ENCODE results near the gene PDXDC1. TPM values are rescaled to one million over a fixed set of nuclear protein-coding genes. Genes with fewer than 3 reads are reported as not detected.
"Not testable (repeated sequence)": the region's sequence is repeated elsewhere in the genome, so short reads cannot be mapped to it uniquely, and the experiment has no call there.

PDXDC1 gene
- total RNA-seq, 1 donor from 2014 or later, result 68.9 TPM

GRCh38 chr16:15133554-15133953, 158.7 kb downstream of the PDXDC1 start:
- ATAC-seq (ENCODE audit: low read depth); H3K27me3 Mint-ChIP-seq; H3K36me3 Mint-ChIP-seq (ENCODE audit: low read depth); CTCF ChIA-PET; DNase-seq; H3K9me3 Mint-ChIP-seq; intact Hi-C loops (cut with micrococcal nuclease); POLR2A ChIA-PET; H3K4me1 Mint-ChIP-seq; H3K27ac Mint-ChIP-seq; H3K4me3 Mint-ChIP-seq: not testable (repeated sequence)

- H3K27ac Mint-ChIP-seq; H3K27me3 Mint-ChIP-seq; POLR2A ChIA-PET; CTCF ChIA-PET; H3K4me3 Mint-ChIP-seq; H3K9me3 Mint-ChIP-seq; H3K4me1 Mint-ChIP-seq; ATAC-seq (ENCODE audit: low read depth); H3K36me3 Mint-ChIP-seq (ENCODE audit: low read depth); DNase-seq; intact Hi-C loops (cut with micrococcal nuclease): not testable (repeated sequence)
Observed at GRCh38 chr16:15134752-15135482, 160.1 kb downstream of the PDXDC1 start.

GRCh38 chr16:15135483-15136360, 160.9 kb downstream of the PDXDC1 start:
- intact Hi-C loops (cut with micrococcal nuclease); H3K4me1 Mint-ChIP-seq; H3K27me3 Mint-ChIP-seq; ATAC-seq (ENCODE audit: low read depth); POLR2A ChIA-PET; H3K27ac Mint-ChIP-seq; CTCF ChIA-PET; DNase-seq; H3K36me3 Mint-ChIP-seq (ENCODE audit: low read depth); H3K4me3 Mint-ChIP-seq; H3K9me3 Mint-ChIP-seq: not testable (repeated sequence)

GRCh38 chr16:15137514-15137913, 162.7 kb downstream of the PDXDC1 start:
- H3K4me3 Mint-ChIP-seq; DNase-seq; H3K27me3 Mint-ChIP-seq; H3K4me1 Mint-ChIP-seq; H3K9me3 Mint-ChIP-seq; H3K27ac Mint-ChIP-seq; POLR2A ChIA-PET; intact Hi-C loops (cut with micrococcal nuclease); H3K36me3 Mint-ChIP-seq (ENCODE audit: low read depth); CTCF ChIA-PET; ATAC-seq (ENCODE audit: low read depth): not testable (repeated sequence)

GRCh38 chr16:15140444-15141365, 165.9 kb downstream of the PDXDC1 start:
- H3K36me3 Mint-ChIP-seq (ENCODE audit: low read depth); CTCF ChIA-PET; H3K27me3 Mint-ChIP-seq; DNase-seq; ATAC-seq (ENCODE audit: low read depth); H3K4me3 Mint-ChIP-seq; intact Hi-C loops (cut with micrococcal nuclease); POLR2A ChIA-PET; H3K4me1 Mint-ChIP-seq; H3K27ac Mint-ChIP-seq; H3K9me3 Mint-ChIP-seq: not testable (repeated sequence)

- POLR2A ChIA-PET, result no interaction called here
- intact Hi-C loops (cut with micrococcal nuclease), result no loop called here
Observed at GRCh38 chr16:15141586-15141985, 166.8 kb downstream of the PDXDC1 start.

GRCh38 chr16:15142107-15142890, 167.5 kb downstream of the PDXDC1 start:
- H3K27ac Mint-ChIP-seq; H3K9me3 Mint-ChIP-seq; H3K4me1 Mint-ChIP-seq; H3K4me3 Mint-ChIP-seq; ATAC-seq (ENCODE audit: low read depth); intact Hi-C loops (cut with micrococcal nuclease); H3K36me3 Mint-ChIP-seq (ENCODE audit: low read depth); POLR2A ChIA-PET; CTCF ChIA-PET; H3K27me3 Mint-ChIP-seq; DNase-seq: not testable (repeated sequence)

More at GRCh38 chr16:15141586-15141985, 166.8 kb downstream of the PDXDC1 start:
- CTCF ChIA-PET, result no interaction called here
- DNase-seq (no peak), ATAC-seq (ENCODE audit: low read depth) (no peak)
- no peak overlapping the region for H3K4me3 Mint-ChIP-seq
- no peak for TF ChIP-seq CTCF (IDR thresholded peaks at IDR 0.05)
- no peaks in the 10 kb centered on the region for H3K36me3 Mint-ChIP-seq (ENCODE audit: low read depth)
- no peak overlapping the region for H3K27ac Mint-ChIP-seq
- no peaks in the 10 kb centered on the region for H3K27me3 Mint-ChIP-seq
- no peaks in the 10 kb centered on the region for H3K9me3 Mint-ChIP-seq
- H3K4me1 Mint-ChIP-seq, result no peaks in the 10 kb centered on the region

GRCh38 chr16:15142891-15143600, 168.2 kb downstream of the PDXDC1 start:
- CTCF ChIA-PET, H3K4me3 Mint-ChIP-seq: not testable (repeated sequence)

GRCh38 chr16:15143601-15144091, 168.8 kb downstream of the PDXDC1 start:
- H3K27ac Mint-ChIP-seq; CTCF ChIA-PET; H3K4me3 Mint-ChIP-seq; H3K9me3 Mint-ChIP-seq; POLR2A ChIA-PET; DNase-seq; ATAC-seq (ENCODE audit: low read depth); H3K36me3 Mint-ChIP-seq (ENCODE audit: low read depth); intact Hi-C loops (cut with micrococcal nuclease); H3K4me1 Mint-ChIP-seq; H3K27me3 Mint-ChIP-seq: not testable (repeated sequence)

More at GRCh38 chr16:15142891-15143600, 168.2 kb downstream of the PDXDC1 start:
- DNase-seq; H3K9me3 Mint-ChIP-seq; H3K27me3 Mint-ChIP-seq; H3K4me1 Mint-ChIP-seq; ATAC-seq (ENCODE audit: low read depth); POLR2A ChIA-PET; H3K36me3 Mint-ChIP-seq (ENCODE audit: low read depth); intact Hi-C loops (cut with micrococcal nuclease); H3K27ac Mint-ChIP-seq: not testable (repeated sequence)

All from activated B cell treated with CpG ODN at 0.5 μM for 24 hours (primary cell).